Activated CD8-positive, alpha-beta T cell treated with anti-CD3 and anti-CD28 coated beads, Interleukin-2, amount 10 ng/mL, durations not matched to agents 7 days and 5 days (primary cell): ENCODE results near the gene MEF2D. TPM values are rescaled to one million over a fixed set of nuclear protein-coding genes. Genes with fewer than 3 reads are reported as not detected.

Source experiments
- ATAC-seq: fragments of 150-1000 bp; cut with Tn5 transposase; one replicate; pipeline ENCODE4 v1.10.0; 2021; ENCODE audit warnings: moderate library complexity
- CTCF ChIA-PET: fragments of 350-600 bp; sonication (Branson Sonifier 250); formaldehyde crosslinking; loops from one replicate; lab custom pipeline; 2021; ENCODE audit warnings: antibody characterized with exemption; lab: Charles Lee
- POLR2A ChIA-PET: fragments of 350-600 bp; sonication (Branson Sonifier 250); formaldehyde crosslinking; loops from one replicate; lab custom pipeline; 2021; ENCODE audit warnings: antibody characterized with exemption; lab: Charles Lee
- DNase-seq: peaks from one replicate; pipeline ENCODE4 v3.0.0-alpha.2; 2020
- H3K27ac Mint-ChIP-seq: one replicate; pipeline ENCODE4 v1.8.0; 2021; ENCODE audit warnings: mild to moderate bottlenecking, mixed read lengths
- H3K27me3 Mint-ChIP-seq: one replicate; pipeline ENCODE4 v1.8.0; 2021; ENCODE audit warnings: low read depth, mixed read lengths
- H3K36me3 Mint-ChIP-seq: one replicate; pipeline ENCODE4 v1.8.0; 2021; ENCODE audit warnings: low read depth, mixed read lengths
- H3K4me1 Mint-ChIP-seq: one replicate; pipeline ENCODE4 v1.8.0; 2021; ENCODE audit warnings: low read depth, mixed read lengths
- H3K4me3 Mint-ChIP-seq: one replicate; pipeline ENCODE4 v1.8.0; 2021; ENCODE audit warnings: mild to moderate bottlenecking, mixed read lengths
- H3K9me3 Mint-ChIP-seq: one replicate; pipeline ENCODE4 v1.8.0; 2022; ENCODE audit warnings: mixed read lengths; ENCODE audit not compliant: insufficient read depth
- total RNA-seq, 2 experiments: library from RNA; stranded (reverse); gene quantifications; one replicate each; pipeline ENCODE4 v1.2.3, GENCODE V29; 2021

The MEF2D gene
- total RNA-seq, 2 experiments from 2014 or later = 34.8 to 40.1 TPM

DNA sequence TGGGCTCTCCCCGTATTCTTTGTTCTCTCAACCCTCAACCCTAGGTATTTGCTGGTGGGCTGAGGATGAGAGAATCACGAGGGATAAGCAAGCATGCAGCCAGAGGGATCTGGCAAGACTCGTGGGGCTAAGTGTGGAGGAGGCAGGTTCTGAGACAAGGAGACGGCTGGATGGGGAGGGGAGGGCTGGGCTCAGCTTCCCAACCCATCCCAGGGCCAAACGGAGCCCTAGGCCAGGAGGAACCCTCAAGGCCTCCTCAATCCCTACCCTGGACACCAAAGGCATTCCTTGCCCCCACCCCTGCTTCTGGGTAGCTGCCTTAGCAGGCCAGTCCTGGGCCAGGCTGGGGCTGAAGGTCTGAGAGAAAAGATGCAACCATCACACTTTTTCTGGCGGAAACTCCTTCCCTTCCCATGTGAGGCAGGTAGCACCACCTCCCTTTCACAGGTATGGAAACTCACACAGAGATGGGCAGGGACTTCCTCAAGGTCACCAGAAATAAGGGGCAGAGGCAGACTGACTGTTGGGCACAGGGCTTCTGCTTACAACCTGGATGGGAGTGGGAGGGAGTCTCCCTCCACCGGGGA is 6.2 kb downstream of the MEF2D start:
- DNase-seq = no peak
- Mint-ChIP-seq H3K4me3 (no peak overlapping the region), H3K4me1 (peaks cover 96% of the 10 kb centered on the region), H3K9me3 (no peaks in the 10 kb centered on the region), H3K36me3 (peaks cover 31% of the 10 kb centered on the region), H3K27ac (peak overlapping the region; percentile 54), H3K27me3 (no peaks in the 10 kb centered on the region)
- ChIA-PET CTCF (interaction anchor here (1.3 to 5.8 kb wide), 2 partner anchors 13 to 109 kb away, joined by 3 to 54 read pairs; no protein-coding TSS in a partner anchor), POLR2A (interaction anchor here (0.8 to 1.4 kb wide), 2 partner anchors 11 to 14 kb away, joined by 3 read pairs; no protein-coding TSS in a partner anchor)
- no peak for ATAC-seq

DNA sequence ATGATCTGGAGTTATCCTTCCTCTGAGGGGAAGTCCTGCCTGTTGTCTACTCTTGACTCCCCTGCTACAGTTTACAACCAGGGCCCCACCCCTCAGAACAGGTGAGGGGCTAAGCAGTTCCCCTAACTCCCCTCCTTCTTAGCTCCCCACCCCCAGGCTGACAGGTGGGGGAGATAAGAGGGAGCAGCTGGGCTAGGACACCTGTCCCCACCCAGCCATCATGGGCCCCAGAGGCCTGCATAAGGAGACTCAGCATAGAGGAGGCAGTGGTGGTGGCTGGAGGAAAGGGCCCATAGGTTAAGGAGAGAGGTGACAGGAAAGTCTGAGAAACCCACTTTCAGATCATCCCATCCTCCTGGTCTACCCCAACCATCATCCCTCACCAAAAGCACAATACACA is 6.8 kb downstream of the MEF2D start:
- ChIA-PET POLR2A (interaction anchor here (1.4 kb wide), 1 partner anchor 11 kb away, joined by 3 read pairs; no protein-coding TSS in a partner anchor), CTCF (interaction anchor here (0.8 to 6.1 kb wide), 4 partner anchors 8 to 108 kb away, joined by 3 to 85 read pairs (median 28); partner anchors contain the start of gene MEF2D)
- no peaks in the 10 kb centered on the region for H3K27me3 Mint-ChIP-seq
- H3K27ac Mint-ChIP-seq = peak overlapping the region; percentile 54
- peaks cover 31% of the 10 kb centered on the region for H3K36me3 Mint-ChIP-seq
- H3K4me1 Mint-ChIP-seq = peaks cover 99% of the 10 kb centered on the region
- DNase-seq = no peak
- no peaks in the 10 kb centered on the region for H3K9me3 Mint-ChIP-seq
- no peak overlapping the region for H3K4me3 Mint-ChIP-seq
- no peak for ATAC-seq

DNA sequence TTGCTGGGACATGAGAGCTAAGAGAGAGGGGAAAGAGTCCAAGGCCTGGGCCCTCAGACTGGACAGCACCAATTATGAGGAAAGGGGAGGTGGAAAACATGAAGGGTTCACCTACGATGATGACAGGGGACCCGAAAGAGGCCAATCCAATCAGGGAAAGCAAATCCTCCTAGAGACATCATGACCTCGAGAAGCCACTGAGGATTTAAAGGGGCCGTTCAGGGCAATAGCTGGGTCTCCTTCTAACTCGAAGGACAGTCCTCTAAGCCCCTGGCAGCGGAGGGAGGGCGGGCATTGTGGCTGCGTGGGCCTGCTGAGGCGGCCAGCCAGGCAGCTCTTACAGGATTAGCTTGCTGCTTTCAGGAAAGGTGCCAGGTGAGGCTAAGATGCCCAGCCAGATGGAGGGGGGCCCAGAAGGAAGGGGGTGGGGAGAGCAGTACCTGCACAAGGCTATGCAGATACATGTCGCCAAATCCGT is 7.4 kb downstream of the MEF2D start:
- peak overlapping the region; percentile 13 for H3K4me3 Mint-ChIP-seq
- CTCF ChIA-PET = interaction anchor here (0.8 to 6.1 kb wide), 4 partner anchors 9 to 107 kb away, joined by 3 to 85 read pairs (median 28); partner anchors contain the start of gene MEF2D
- peaks cover 99% of the 10 kb centered on the region for H3K4me1 Mint-ChIP-seq
- no peak for DNase-seq
- POLR2A ChIA-PET = interaction anchor here (1.4 to 12.8 kb wide), 2 partner anchors 6 to 12 kb away, joined by 3 to 143 read pairs; partner anchors contain the start of gene MEF2D
- peaks cover 32% of the 10 kb centered on the region for H3K36me3 Mint-ChIP-seq
- H3K27me3 Mint-ChIP-seq = no peaks in the 10 kb centered on the region
- no peak for ATAC-seq
- H3K27ac Mint-ChIP-seq = peak overlapping the region; percentile 61
- H3K9me3 Mint-ChIP-seq = no peaks in the 10 kb centered on the region

DNA sequence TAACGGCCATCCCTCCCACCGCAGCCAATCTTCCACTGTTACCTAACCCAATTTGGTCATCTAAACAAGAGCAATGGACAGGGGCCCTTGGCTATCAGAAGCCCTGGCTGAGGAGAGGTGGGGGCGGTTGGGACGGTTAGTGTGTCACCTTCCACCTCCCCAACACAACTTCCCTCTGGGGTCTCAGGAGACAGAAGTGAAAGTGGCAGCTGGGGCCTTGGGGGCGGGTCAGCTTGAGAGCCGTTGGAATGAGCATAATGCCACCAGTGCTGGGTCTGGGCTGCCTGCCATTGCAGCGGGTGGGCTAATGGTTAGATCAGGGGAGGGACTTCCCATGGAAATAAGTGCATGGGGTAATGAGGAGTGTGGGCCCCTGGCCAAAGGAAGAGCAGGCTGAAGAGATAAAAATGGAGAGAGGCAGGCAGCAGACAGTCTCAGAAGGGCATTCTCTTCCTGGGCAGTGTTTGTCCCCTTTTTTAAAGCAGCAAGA is 7.9 kb downstream of the MEF2D start:
- Mint-ChIP-seq H3K27me3 (no peaks in the 10 kb centered on the region), H3K36me3 (peaks cover 38% of the 10 kb centered on the region), H3K4me1 (peaks cover 99% of the 10 kb centered on the region), H3K27ac (peak overlapping the region; percentile 61), H3K4me3 (peak overlapping the region; percentile 13), H3K9me3 (no peaks in the 10 kb centered on the region)
- DNase-seq (no peak), ATAC-seq (no peak)
- CTCF ChIA-PET = interaction anchor here (0.7 to 6.1 kb wide), 6 partner anchors 9 to 650 kb away, joined by 3 to 85 read pairs (median 14); partner anchors contain the start of gene MEF2D
- POLR2A ChIA-PET = interaction anchor here (12.8 kb wide), 1 partner anchor 7 kb away, joined by 143 read pairs; the partner anchor contains the start of gene MEF2D

DNA sequence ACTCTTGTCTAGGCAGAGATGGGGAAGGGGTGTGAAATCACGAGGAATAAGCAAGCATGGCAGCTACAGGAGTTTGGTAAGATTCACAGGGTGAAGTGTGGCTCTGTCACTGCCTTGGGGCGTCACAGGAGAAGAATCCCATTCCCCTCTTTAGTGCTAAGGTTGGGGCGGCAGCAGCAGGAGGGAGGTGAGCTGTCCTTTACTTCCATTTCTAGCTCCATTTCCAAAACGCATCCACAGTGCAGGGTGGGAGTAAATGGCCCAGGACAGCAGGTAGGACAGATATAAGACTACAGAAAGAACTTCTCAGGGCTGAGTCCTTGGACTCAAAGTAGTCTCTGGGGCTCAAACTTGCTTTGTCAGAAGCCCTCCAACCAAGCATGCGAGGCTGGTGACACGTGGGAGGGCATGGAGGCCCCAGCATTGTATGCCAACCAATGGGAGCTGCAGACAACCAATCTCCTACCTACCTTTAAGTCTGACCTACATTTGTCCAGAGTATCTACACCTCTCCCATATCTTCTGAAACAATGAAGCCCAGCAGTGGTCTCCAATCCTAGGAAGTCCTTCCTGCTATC is 8.5 kb downstream of the MEF2D start:
- ChIA-PET CTCF (interaction anchor here (0.7 to 6.1 kb wide), 7 partner anchors 10 to 649 kb away, joined by 3 to 85 read pairs (median 4); partner anchors contain the start of gene MEF2D), POLR2A (interaction anchor here (1.1 to 12.8 kb wide), 2 partner anchors 7 to 11 kb away, joined by 3 to 143 read pairs; partner anchors contain the start of gene MEF2D)
- H3K9me3 Mint-ChIP-seq = no peaks in the 10 kb centered on the region
- peak overlapping the region; percentile 61 for H3K27ac Mint-ChIP-seq
- H3K4me3 Mint-ChIP-seq = no peak overlapping the region
- DNase-seq = no peak
- no peaks in the 10 kb centered on the region for H3K27me3 Mint-ChIP-seq
- H3K36me3 Mint-ChIP-seq = peaks cover 37% of the 10 kb centered on the region
- H3K4me1 Mint-ChIP-seq = peaks cover 99% of the 10 kb centered on the region
- no peak for ATAC-seq

DNA sequence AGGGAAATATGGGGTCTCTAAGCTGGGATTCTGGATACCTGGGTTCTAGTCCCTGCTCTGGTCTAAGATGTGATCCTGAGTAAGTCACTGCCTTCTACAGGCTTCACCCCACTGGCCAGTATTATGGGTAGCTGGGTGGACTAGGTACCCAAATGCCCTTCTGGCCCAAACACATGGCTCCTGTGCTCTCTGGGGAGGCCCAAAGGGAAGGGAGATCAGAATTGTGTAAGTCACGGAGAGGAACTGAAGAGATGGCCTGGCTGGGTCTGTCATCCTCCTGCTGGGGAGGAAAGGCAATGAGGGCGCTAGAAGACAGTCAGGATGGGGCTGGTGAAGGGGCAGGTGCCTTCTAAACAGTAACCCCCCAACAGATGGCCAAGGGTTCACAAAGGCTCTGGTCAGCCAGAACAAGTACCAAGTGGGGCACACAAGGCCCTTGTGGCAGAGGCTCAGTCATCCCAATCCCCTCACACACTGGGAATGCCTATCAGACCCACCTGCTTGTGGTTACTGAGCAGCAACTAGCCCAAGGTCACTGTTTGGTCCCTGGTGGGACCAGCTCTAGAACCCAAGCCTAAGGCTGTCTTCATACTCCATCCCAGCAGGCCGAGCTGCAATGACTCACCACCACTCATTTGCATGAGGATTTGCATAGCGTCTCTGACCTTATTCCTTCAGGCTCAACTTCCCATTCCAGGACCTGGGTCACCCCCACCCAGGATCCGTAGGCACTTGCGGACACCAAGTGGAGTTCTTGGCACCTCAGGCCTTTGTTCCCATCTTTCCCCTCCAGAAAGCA is 9.2 kb downstream of the MEF2D start:
- H3K27me3 Mint-ChIP-seq = no peaks in the 10 kb centered on the region
- peak overlapping the region; percentile 85 for H3K27ac Mint-ChIP-seq
- ATAC-seq (no peak), DNase-seq (no peak)
- no peaks in the 10 kb centered on the region for H3K9me3 Mint-ChIP-seq
- H3K4me1 Mint-ChIP-seq = peaks cover 99% of the 10 kb centered on the region
- peaks cover 36% of the 10 kb centered on the region for H3K36me3 Mint-ChIP-seq
- H3K4me3 Mint-ChIP-seq = no peak overlapping the region
- ChIA-PET CTCF (interaction anchor here (0.8 to 6.1 kb wide), 11 partner anchors 10 to 118 kb away, joined by 3 to 85 read pairs (median 3); partner anchors contain the start of gene MEF2D), POLR2A (interaction anchor here (1.1 to 12.8 kb wide), 4 partner anchors 8 to 16 kb away, joined by 3 to 143 read pairs (median 11); partner anchors contain the start of gene MEF2D)

DNA sequence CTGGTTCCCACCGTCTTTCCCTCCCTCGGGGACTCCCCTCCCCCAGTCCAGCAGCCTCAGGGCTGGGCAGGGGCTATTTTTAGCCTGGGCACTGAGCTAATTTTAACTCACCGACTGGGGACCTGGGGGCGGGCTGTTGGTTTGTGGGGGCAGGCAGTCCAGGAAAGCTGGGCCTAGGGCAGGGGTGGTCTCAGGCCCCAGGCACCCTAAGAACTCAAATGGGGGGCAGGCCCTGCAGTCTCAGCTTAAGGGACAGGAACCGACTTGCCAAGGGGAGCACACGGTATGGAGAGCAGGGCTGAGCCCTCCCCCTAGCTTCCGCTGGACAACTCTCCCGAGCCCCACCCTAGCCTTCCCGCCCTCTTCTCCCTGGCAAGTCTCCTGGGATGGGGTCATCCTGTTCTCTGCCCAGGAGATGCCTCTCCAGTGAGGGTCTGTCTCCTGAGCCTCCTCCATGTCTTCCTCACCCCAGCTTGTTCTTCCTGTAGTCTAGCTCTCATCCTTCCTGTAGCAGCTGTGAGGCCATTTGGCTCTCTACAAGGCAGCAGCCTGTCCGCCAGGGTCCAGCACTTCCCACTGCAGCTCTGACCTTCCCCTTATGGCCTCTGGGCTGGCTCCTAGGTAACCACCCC is 10.1 kb downstream of the MEF2D start:
- H3K27me3 Mint-ChIP-seq = no peaks in the 10 kb centered on the region
- peak overlapping the region; percentile 52 for H3K4me3 Mint-ChIP-seq
- H3K9me3 Mint-ChIP-seq = no peaks in the 10 kb centered on the region
- ATAC-seq (no peak), DNase-seq (no peak)
- peaks cover 93% of the 10 kb centered on the region for H3K4me1 Mint-ChIP-seq
- ChIA-PET POLR2A (interaction anchor here (1.1 to 12.8 kb wide), 4 partner anchors 9 to 17 kb away, joined by 3 to 143 read pairs (median 11); partner anchors contain the start of gene MEF2D), CTCF (interaction anchor here (0.8 to 6.1 kb wide), 12 partner anchors 9 to 127 kb away, joined by 3 to 85 read pairs (median 4); partner anchors contain the start of gene MEF2D)
- peaks cover 35% of the 10 kb centered on the region for H3K36me3 Mint-ChIP-seq
- peak overlapping the region; percentile 85 for H3K27ac Mint-ChIP-seq

DNA sequence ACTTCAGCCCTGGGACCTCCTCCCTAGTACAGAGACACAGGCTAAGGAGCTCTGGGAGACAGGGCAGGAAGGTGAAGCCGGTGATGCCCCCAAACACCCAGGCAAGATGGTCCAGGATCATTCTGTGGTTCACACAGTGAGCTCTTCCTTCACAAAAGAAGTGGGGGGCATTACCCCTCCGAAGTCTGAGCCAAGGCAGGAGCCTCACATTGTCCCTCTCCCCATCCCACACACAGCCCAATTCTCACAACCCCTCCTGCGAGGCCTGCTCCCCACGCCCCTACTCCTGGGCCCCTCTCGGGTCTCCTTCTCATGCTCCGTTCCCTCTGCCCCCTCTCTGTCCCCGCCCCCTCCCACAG is 10.7 kb downstream of the MEF2D start:
- ATAC-seq (no peak), DNase-seq (no peak)
- Mint-ChIP-seq H3K4me3 (peak overlapping the region; percentile 52), H3K4me1 (peaks cover 87% of the 10 kb centered on the region), H3K9me3 (no peaks in the 10 kb centered on the region), H3K27ac (peak overlapping the region; percentile 85), H3K27me3 (no peaks in the 10 kb centered on the region), H3K36me3 (peaks cover 30% of the 10 kb centered on the region)
- CTCF ChIA-PET = interaction anchor here (0.8 to 6.1 kb wide), 11 partner anchors 9 to 128 kb away, joined by 3 to 85 read pairs (median 4); partner anchors contain the start of gene MEF2D
- POLR2A ChIA-PET = interaction anchor here (1.1 to 12.8 kb wide), 4 partner anchors 9 to 17 kb away, joined by 3 to 143 read pairs (median 11); partner anchors contain the start of gene MEF2D

DNA sequence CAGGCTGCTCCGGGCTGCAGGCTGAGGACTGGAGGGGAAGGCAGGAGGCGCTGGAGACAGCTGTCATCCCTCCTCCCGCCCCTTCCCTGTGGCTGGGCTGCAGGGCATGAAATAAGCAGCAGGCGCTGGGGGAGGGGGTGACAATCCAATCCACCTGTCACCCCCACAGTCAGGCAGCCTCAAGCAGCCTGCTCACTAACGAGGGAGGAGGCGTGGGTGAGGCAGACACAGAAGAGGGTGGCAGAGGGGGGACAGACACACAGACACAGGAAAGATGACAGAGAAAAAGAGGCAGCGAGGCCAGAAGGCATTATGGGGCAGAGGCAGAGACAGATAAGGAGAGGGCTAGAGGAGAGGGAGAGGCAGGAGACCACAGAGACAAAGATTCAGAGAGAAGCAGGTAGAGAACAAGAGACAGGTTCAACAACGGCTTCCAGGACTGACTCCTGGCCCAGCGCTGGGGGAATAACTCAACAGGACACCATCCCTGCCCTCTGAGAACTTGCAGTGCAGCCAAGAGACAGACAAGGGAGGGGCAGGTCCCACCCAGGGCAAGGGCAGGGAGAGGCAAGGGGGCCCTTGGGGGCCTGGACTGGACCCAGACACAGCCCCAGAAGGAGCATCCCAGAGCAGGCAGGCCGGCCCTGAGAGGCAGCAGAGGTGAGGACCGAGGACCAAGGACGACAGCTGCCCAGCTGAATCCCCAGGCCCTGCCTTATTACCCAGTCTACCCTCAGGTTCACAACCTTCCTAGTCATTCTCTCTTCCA is 11.2 kb downstream of the MEF2D start:
- Mint-ChIP-seq H3K27ac (peak overlapping the region; percentile 85), H3K36me3 (peaks cover 27% of the 10 kb centered on the region), H3K27me3 (no peaks in the 10 kb centered on the region), H3K4me1 (peaks cover 81% of the 10 kb centered on the region), H3K4me3 (peak overlapping the region; percentile 62), H3K9me3 (no peaks in the 10 kb centered on the region)
- DNase-seq (peak; percentile 55), ATAC-seq (peak; percentile 53)
- ChIA-PET POLR2A (interaction anchor here (0.6 to 12.8 kb wide), 8 partner anchors 9 to 112 kb away, joined by 3 to 143 read pairs (median 4); partner anchors contain the start of gene MEF2D), CTCF (interaction anchor here (0.8 to 6.1 kb wide), 13 partner anchors 8 to 145 kb away, joined by 3 to 85 read pairs (median 5); partner anchors contain the start of genes GPATCH4 and MEF2D)
